GM13977 (cell line): Measurements from ENCODE around the gene SHISA9.

Experiments used
- DNase-seq: peaks from one replicate; pipeline ENCODE4 v3.0.0; 2012; ENCODE audit warnings: low spot score
- CTCF ChIP-seq: IDR thresholded peaks from 2 replicates; pipeline ENCODE4 v1.5.1; 2012; ENCODE audit warnings: mild to moderate bottlenecking, control low read depth; ENCODE audit not compliant: insufficient read depth; ENCODE audit errors: extremely low read depth, missing control alignments
- in situ Hi-C: fragments of 300-500 bp; cut with MboI; formaldehyde crosslinking; loops from one replicate; pipeline ENCODE4 v1.12.0; 2022; ENCODE audit warnings: low sequenced_read_pairs, low pct_unique_long_range_greater_than_20kb, mixed read lengths, inconsistent platforms; ENCODE audit not compliant: unreplicated experiment

SHISA9 gene

GRCh38 chr16:12879812-12880211 lies 21.6 kb upstream of the SHISA9 start:
- DNase-seq = no peak
- in situ Hi-C loops = no loop called here
- TF ChIP-seq CTCF = no peak

- in situ Hi-C loops = no loop called here
- no peak for DNase-seq
- TF ChIP-seq CTCF = no peak
Observed at GRCh38 chr16:12881182-12881581, 20.2 kb upstream of the SHISA9 start.

DNA sequence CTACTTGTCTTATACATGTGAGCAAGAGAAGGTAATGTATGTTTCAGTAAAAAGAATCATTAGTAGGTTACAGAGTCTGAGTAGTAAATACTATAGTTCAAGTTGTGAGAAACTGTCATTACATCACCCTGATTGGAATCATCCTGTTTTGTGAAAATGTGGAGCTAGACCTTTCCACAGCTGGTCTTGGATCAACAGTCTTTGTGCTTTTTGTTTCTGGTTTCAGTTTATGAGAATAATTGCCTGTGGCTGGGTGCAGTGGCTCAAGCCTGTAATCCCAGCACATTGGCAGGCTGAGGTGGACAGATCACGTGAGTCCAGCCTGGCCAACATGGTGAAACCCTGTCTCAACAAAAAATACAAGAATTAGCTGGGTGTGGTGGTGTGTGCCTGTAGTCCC lies 19.7 kb upstream of the SHISA9 start:
- in situ Hi-C loops = no loop called here
- TF ChIP-seq CTCF = no peak
- no peak for DNase-seq

GRCh38 chr16:12885742-12886141 lies 15.7 kb upstream of the SHISA9 start:
- no peak for DNase-seq
- in situ Hi-C loops = no loop called here
- TF ChIP-seq CTCF = no peak

- DNase-seq = no peak
- TF ChIP-seq CTCF = no peak
- in situ Hi-C loops = no loop called here
Observed at GRCh38 chr16:12891836-12892235, 9.6 kb upstream of the SHISA9 start.

DNA sequence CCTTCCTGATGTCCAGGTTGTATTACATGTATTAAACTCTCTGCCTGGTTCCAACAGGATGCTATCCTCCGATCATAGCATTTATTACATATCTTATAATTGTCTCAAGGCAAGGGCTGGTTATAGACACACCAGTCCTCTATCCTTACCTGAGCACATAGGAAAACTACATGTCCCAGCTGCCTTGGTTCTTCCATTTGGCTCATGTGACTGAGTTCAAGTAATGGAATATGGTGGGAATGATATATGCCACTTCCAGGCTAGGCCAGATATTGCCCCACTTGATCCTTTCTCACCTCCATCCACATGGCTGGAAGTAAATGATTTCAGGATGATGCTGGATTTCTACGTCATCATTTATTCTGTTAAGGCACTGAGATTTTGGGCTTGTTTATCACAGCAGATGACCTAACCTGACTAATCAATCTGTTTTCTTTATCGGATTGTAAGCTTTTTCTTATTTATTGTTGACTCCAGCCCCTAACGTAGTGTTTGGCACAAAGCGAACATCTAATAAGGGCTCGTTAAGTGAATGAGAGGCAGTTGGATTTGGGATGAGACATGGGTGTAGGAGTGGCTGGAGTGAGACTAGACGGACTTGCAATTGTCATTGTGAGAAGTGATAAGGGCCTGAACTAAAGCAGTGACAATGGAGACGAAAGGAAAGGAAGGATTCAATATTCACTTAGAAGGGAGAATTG lies 8.2 kb upstream of the SHISA9 start:
- no peak for DNase-seq
- TF ChIP-seq CTCF = no peak
- in situ Hi-C loops = no loop called here

GRCh38 chr16:12896562-12896961 lies 4.8 kb upstream of the SHISA9 start:
- in situ Hi-C loops = no loop called here
- TF ChIP-seq CTCF = peak; percentile 61
- DNase-seq = no peak
